Activated CD8-positive, alpha-beta memory T cell treated with anti-CD3 and anti-CD28 coated beads, Interleukin-2, amount 50 U/mL, for 24 hours (primary cell): ENCODE data around the gene OR2V1.
"Not testable (repeated sequence)": the region's sequence is repeated elsewhere in the genome, so short reads cannot be mapped to it uniquely, and the experiment has no call there.

Experiments
- DNase-seq: peaks from one replicate; pipeline ENCODE4 v3.0.0-alpha.2; 2020; ENCODE audit errors: extremely low read depth

OR2V1 gene

GRCh38 chr5:181160152-181160754 lies 29.3 kb upstream of the OR2V1 start:
- peak; percentile 57 for DNase-seq

- DNase-seq, result peak; percentile 89
Observed at GRCh38 chr5:181159286-181160151, 28.6 kb upstream of the OR2V1 start.

GRCh38 chr5:181158869-181159268 lies 27.9 kb upstream of the OR2V1 start:
- DNase-seq, result no peak

GRCh38 chr5:181156758-181157157 lies 25.8 kb upstream of the OR2V1 start:
- DNase-seq, result no peak

GRCh38 chr5:181153814-181154213 lies 22.8 kb upstream of the OR2V1 start:
- no peak for DNase-seq

- no peak for DNase-seq
Observed at GRCh38 chr5:181152406-181152805, 21.4 kb upstream of the OR2V1 start.

- no peak for DNase-seq
Observed at GRCh38 chr5:181151146-181151545, 20.2 kb upstream of the OR2V1 start.

- no peak for DNase-seq
Observed at GRCh38 chr5:181149806-181150733, 19.1 kb upstream of the OR2V1 start.

GRCh38 chr5:181149355-181149754 lies 18.4 kb upstream of the OR2V1 start:
- no peak for DNase-seq

GRCh38 chr5:181146927-181147636 lies 16.1 kb upstream of the OR2V1 start, which contains the start of gene OR2V2:
Gene OR2V2, plus strand, starts transcription at chr5:181147586. Its CDS starts 7,357 bp downstream, at chr5:181154943.
- DNase-seq, result not testable (repeated sequence)

- DNase-seq, result no peak
Observed at GRCh38 chr5:181145133-181145532, 14.2 kb upstream of the OR2V1 start.

- no peak for DNase-seq
Observed at GRCh38 chr5:181142054-181142453, 11.1 kb upstream of the OR2V1 start.

- DNase-seq, result no peak
Observed at GRCh38 chr5:181140766-181141165, 9.8 kb upstream of the OR2V1 start.

- no peak for DNase-seq
Observed at GRCh38 chr5:181138258-181138657, 7.3 kb upstream of the OR2V1 start.

GRCh38 chr5:181136361-181136955 lies 5.5 kb upstream of the OR2V1 start:
- DNase-seq, result no peak

GRCh38 chr5:181134259-181134658 lies 3.3 kb upstream of the OR2V1 start:
- no peak for DNase-seq

GRCh38 chr5:181133610-181134231 lies 2.8 kb upstream of the OR2V1 start:
- no peak for DNase-seq

- DNase-seq, result no peak
Observed at GRCh38 chr5:181133083-181133482, 2.1 kb upstream of the OR2V1 start.

GRCh38 chr5:181131514-181131913 lies 545 bp upstream of the OR2V1 start:
- no peak for DNase-seq

GRCh38 chr5:181130081-181130480 lies 888 bp downstream of the OR2V1 start:
- DNase-seq, result not testable (repeated sequence)

- no peak for DNase-seq
Observed at GRCh38 chr5:181129601-181130000, 1.4 kb downstream of the OR2V1 start.
